ENCODE data around the gene RAPGEF1. TPM values are rescaled to one million over a fixed set of nuclear protein-coding genes. Genes with fewer than 3 reads are reported as not detected.

RAPGEF1 gene
- total and polyA plus RNA-seq, 2 donors (not counting 3 experiments of a cell fraction or from before 2014, with no cell fraction given): 50.0 to 124 TPM

- H3K27me3 ChIP-seq (ENCODE audit: control insufficient read depth in 2 of 2, insufficient read depth in 2 of 2, low read length in 2 of 2): no peaks in the 10 kb centered on the region
- H3K27ac ChIP-seq (ENCODE audit: insufficient read depth, low read depth, low read length): no peak overlapping the region
- peaks cover 20% of the 10 kb centered on the region for H3K4me1 ChIP-seq (ENCODE audit: control insufficient read depth, extremely low read depth, insufficient read depth, low read length)
- intact Hi-C loops (cut with micrococcal nuclease): no loop called here
- H2AFZ ChIP-seq (ENCODE audit: low read depth, low read length): no peak overlapping the region
- ChIA-PET CTCF (no interaction called here), POLR2A (no interaction called here)
- H3K4me2 ChIP-seq (ENCODE audit: insufficient read depth, low read length): no peak overlapping the region
- peaks cover 0 to 15% of the 10 kb centered on the region in 2 experiments for H3K36me3 ChIP-seq (ENCODE audit: control insufficient read depth in 2 of 2, extremely low read depth in 1 of 2, insufficient read depth in 2 of 2, low read length in 2 of 2)
- no peak overlapping the region for H3K9ac ChIP-seq (replicated peaks; ENCODE audit: extremely low read depth, insufficient read depth, low read length)
- H3K9me3 ChIP-seq (replicated peaks; ENCODE audit: control insufficient read depth, insufficient read depth, low read length): no peaks in the 10 kb centered on the region
- TF ChIP-seq POLR2A (IDR thresholded peaks at IDR 0.05; ENCODE audit: low read depth, low read length): no peak
- TF ChIP-seq MYC (IDR thresholded peaks at IDR 0.05; ENCODE audit: low read depth, low read length): no peak
- TF ChIP-seq POLR2AphosphoS5 (IDR thresholded peaks at IDR 0.05; ENCODE audit: insufficient read depth, low read depth, low read length): no peak
- no peak for TF ChIP-seq MAX (IDR thresholded peaks at IDR 0.05; ENCODE audit: insufficient read depth, insufficient read length)
- TF ChIP-seq JUN (IDR thresholded peaks at IDR 0.05; ENCODE audit: borderline replicate concordance, insufficient read depth, insufficient read length, low read depth): no peak
- TF ChIP-seq GATA2 (IDR thresholded peaks at IDR 0.05; ENCODE audit: insufficient read depth, insufficient read length, low read depth, low read length): no peak
- TF ChIP-seq FOS (IDR thresholded peaks at IDR 0.05; ENCODE audit: borderline replicate concordance, insufficient read depth, low read length): no peak
- no peak for TF ChIP-seq EZH2 (IDR thresholded peaks at IDR 0.05; ENCODE audit: borderline replicate concordance, low read depth, low read length, severe bottlenecking)
- H4K20me1 ChIP-seq (replicated peaks; ENCODE audit: control insufficient read depth, extremely low read depth, insufficient read depth, low read length): no peaks in the 10 kb centered on the region
- no peaks in the 10 kb centered on the region for H3K79me2 ChIP-seq (ENCODE audit: control insufficient read depth, insufficient read depth, low read length)
- FAIRE-seq (no peak), DNase-seq (ENCODE audit: low read depth, low spot score) (no peak)
- H3K4me3 ChIP-seq (replicated peaks in 1 of 3; ENCODE audit: insufficient read depth in 1 of 3, low read depth in 1 of 3, low read length in 3 of 3): no peak overlapping the region
- H3K9me1 ChIP-seq (replicated peaks; ENCODE audit: control insufficient read depth, extremely low read depth, insufficient read depth, low read length): no peaks in the 10 kb centered on the region
- BruUV-seq (replicated peaks): no TSS peak
- dilution Hi-C loops (cut with MboI; ENCODE audit: extremely low pct_ligation_motif_present, low sequenced_read_pairs): no loop called here
Measured at GRCh38 chr9:131633491-131634031, 106.3 kb downstream of the RAPGEF1 start.

- no peak for DNase-seq (ENCODE audit: low read depth, low spot score)
- H3K27ac ChIP-seq (ENCODE audit: insufficient read depth, low read depth, low read length): no peak overlapping the region
- ChIA-PET POLR2A (no interaction called here), CTCF (interaction anchor here (1.0 kb wide), 1 partner anchor 102 kb away, joined by 3 read pairs; no protein-coding TSS in a partner anchor)
- H2AFZ ChIP-seq (ENCODE audit: low read depth, low read length): no peak overlapping the region
- intact Hi-C loops (cut with micrococcal nuclease): no loop called here
- H3K36me3 ChIP-seq (ENCODE audit: control insufficient read depth in 2 of 2, extremely low read depth in 1 of 2, insufficient read depth in 2 of 2, low read length in 2 of 2): peaks cover 0 to 19% of the 10 kb centered on the region in 2 experiments
- H3K79me2 ChIP-seq (ENCODE audit: control insufficient read depth, insufficient read depth, low read length): no peaks in the 10 kb centered on the region
- no peak overlapping the region for H3K4me2 ChIP-seq (ENCODE audit: insufficient read depth, low read length)
- H4K20me1 ChIP-seq (replicated peaks; ENCODE audit: control insufficient read depth, extremely low read depth, insufficient read depth, low read length): no peaks in the 10 kb centered on the region
- no peak for FAIRE-seq
- BruUV-seq (replicated peaks): no TSS peak
- no peak overlapping the region for H3K4me3 ChIP-seq (replicated peaks in 1 of 3; ENCODE audit: insufficient read depth in 1 of 3, low read depth in 1 of 3, low read length in 3 of 3)
- H3K9ac ChIP-seq (replicated peaks; ENCODE audit: extremely low read depth, insufficient read depth, low read length): no peak overlapping the region
- dilution Hi-C loops (cut with MboI; ENCODE audit: extremely low pct_ligation_motif_present, low sequenced_read_pairs): no loop called here
- no peaks in the 10 kb centered on the region for H3K9me1 ChIP-seq (replicated peaks; ENCODE audit: control insufficient read depth, extremely low read depth, insufficient read depth, low read length)
- no peaks in the 10 kb centered on the region for H3K27me3 ChIP-seq (ENCODE audit: control insufficient read depth in 2 of 2, insufficient read depth in 2 of 2, low read length in 2 of 2)
- H3K4me1 ChIP-seq (ENCODE audit: control insufficient read depth, extremely low read depth, insufficient read depth, low read length): peaks cover 15% of the 10 kb centered on the region
- no peaks in the 10 kb centered on the region for H3K9me3 ChIP-seq (replicated peaks; ENCODE audit: control insufficient read depth, insufficient read depth, low read length)
- TF ChIP-seq MAX (IDR thresholded peaks at IDR 0.05; ENCODE audit: insufficient read depth, insufficient read length): no peak
- no peak for TF ChIP-seq MYC (IDR thresholded peaks at IDR 0.05; ENCODE audit: low read depth, low read length)
- no peak for TF ChIP-seq GATA2 (IDR thresholded peaks at IDR 0.05; ENCODE audit: insufficient read depth, insufficient read length, low read depth, low read length)
- no peak for TF ChIP-seq POLR2AphosphoS5 (IDR thresholded peaks at IDR 0.05; ENCODE audit: insufficient read depth, low read depth, low read length)
- TF ChIP-seq, protein P1, sequence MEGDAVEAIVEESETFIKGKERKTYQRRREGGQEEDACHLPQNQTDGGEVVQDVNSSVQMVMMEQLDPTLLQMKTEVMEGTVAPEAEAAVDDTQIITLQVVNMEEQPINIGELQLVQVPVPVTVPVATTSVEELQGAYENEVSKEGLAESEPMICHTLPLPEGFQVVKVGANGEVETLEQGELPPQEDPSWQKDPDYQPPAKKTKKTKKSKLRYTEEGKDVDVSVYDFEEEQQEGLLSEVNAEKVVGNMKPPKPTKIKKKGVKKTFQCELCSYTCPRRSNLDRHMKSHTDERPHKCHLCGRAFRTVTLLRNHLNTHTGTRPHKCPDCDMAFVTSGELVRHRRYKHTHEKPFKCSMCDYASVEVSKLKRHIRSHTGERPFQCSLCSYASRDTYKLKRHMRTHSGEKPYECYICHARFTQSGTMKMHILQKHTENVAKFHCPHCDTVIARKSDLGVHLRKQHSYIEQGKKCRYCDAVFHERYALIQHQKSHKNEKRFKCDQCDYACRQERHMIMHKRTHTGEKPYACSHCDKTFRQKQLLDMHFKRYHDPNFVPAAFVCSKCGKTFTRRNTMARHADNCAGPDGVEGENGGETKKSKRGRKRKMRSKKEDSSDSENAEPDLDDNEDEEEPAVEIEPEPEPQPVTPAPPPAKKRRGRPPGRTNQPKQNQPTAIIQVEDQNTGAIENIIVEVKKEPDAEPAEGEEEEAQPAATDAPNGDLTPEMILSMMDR (IDR thresholded peaks at IDR 0.05; ENCODE audit: extremely low read depth in 1 of 2, insufficient read depth in 1 of 2, low read depth in 1 of 2, low read length in 2 of 2): no peak
- TF ChIP-seq JUN (IDR thresholded peaks at IDR 0.05; ENCODE audit: borderline replicate concordance, insufficient read depth, insufficient read length, low read depth): no peak
- no peak for TF ChIP-seq EZH2 (IDR thresholded peaks at IDR 0.05; ENCODE audit: borderline replicate concordance, low read depth, low read length, severe bottlenecking)
- TF ChIP-seq POLR2A (IDR thresholded peaks at IDR 0.05; ENCODE audit: low read depth, low read length): no peak
- no peak for TF ChIP-seq FOS (IDR thresholded peaks at IDR 0.05; ENCODE audit: borderline replicate concordance, insufficient read depth, low read length)
Measured at GRCh38 chr9:131631306-131631705, 108.6 kb downstream of the RAPGEF1 start.
